HG02798 (cell line): ENCODE data around the gene NOS2.
"Not testable (repeated sequence)": the region's sequence is repeated elsewhere in the genome, so short reads cannot be mapped to it uniquely, and the experiment has no call there.

ENCODE experiments used
- ATAC-seq: cut with Tn5 transposase; IDR thresholded peaks from one replicate; pipeline ENCODE4 v1.9.1; 2021; ENCODE audit warnings: mild to moderate bottlenecking; ENCODE audit not compliant: unreplicated experiment, poor library complexity

NOS2 gene

DNA sequence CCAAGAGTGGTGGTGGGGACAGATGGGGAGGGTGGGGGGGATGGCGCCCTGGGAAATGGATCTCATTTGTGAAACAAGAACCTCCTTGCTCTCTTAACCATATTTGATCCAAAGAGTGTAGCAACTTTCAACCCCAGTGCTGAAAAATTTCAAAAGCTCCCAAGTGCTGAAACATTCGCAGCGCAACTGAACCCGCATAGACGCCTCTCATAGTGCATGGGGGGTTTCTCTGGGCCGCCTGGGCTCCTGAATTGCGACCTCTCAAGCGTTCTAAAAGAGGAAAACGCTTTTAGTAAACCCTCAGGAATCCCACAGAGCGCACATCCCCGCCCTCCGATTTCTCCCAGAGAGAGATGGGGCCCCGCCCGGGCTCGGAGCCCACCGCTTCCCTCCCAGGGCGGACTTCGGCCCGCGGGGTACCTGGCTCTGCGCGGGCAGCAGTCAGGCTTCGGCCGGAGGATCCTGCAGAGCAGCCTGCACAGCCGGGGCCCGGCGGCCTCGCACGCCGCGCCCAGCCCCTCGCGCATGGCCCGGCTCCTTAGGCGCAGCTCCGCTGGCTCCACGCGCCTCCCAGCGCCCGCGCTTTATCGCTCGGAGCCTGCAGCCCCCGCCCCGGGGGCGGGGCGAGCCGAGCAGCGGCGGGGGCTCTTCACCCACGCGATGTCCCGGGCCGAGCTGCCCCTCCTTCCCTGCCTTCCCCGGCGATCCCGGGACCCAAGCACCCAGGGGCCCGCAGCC, 7.0 kb downstream of the NOS2 start:
- no peak for ATAC-seq

DNA sequence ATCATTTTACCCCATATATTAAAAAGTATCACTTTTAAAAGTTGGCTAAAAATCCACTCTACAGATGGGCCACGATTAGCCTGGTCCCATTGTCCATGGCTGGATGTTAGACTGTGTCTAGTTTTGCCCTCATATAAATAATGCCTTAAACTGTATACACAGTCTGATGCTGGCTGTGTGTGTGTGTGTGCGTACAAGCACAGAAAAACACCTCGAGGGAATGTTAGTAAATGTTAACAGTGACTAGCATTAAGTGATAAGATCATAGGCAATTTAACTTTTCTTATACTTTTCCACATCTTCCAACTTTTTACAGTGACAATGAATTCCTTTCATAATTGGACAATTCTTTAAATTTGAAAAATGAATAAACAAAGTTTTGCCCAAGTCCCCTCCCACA, 8.2 kb downstream of the NOS2 start:
- ATAC-seq = no peak

DNA sequence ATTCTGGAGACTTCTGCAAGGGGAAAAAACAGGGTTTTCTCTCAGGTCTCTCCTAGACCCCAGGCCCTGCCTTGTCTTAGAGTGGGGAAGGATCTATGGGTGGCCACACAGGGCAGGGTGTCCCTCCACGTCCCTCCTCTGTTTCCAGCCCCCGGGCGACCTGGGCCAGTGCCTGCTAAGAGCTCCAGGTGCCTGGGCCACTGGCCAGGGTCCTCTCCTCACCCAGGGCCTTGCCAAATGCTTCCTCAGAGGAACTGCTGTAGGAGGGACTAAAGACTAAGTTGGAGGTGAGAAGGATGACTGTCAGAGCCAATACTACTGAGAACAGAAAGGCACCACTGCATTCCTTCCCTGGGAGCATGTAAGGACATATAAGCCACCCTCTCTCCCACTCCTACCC, 11.4 kb downstream of the NOS2 start:
- no peak for ATAC-seq

DNA sequence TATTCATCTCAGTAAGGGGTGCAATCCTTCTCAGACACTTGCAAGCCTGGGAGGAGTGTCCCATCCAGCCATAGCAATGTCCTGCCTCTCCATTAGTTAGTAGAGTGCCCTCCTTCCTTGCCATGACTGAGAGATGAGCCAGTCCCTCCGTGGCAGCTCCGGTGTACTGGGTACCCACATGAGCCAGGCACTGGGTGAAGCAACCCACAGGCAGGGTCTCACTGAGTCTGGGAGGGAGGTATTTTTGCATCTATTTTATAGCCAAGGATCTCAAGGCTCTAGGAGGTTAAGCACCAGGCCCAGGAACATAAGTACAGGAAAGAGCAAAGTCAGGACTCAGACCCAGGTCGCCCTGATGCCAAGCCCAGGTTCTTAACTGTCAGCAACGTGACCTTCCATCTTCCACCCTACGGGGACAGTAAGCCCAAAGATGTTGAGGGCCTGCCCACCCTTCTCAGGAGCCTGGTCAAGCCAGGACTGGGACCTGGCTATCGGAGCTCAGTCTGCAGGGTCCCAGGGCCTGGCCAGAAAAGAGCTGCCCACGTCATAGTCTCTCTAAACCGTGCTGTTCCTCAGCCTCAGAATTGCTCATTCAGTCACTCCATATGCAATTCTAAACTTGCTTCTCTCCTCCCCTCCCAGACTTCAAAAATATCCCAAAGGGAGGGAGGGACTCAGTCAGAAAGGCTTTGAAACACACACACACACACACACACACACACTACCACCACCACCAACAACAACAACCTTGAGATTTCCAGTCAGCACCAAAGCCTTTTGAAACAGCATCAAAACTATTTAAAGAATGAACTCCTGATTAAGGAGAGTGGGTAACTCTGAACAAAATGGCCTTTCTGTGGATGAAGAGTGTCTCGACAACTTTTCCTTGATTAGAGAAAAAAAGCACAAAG, 16.6 kb downstream of the NOS2 start:
- ATAC-seq = no peak

DNA sequence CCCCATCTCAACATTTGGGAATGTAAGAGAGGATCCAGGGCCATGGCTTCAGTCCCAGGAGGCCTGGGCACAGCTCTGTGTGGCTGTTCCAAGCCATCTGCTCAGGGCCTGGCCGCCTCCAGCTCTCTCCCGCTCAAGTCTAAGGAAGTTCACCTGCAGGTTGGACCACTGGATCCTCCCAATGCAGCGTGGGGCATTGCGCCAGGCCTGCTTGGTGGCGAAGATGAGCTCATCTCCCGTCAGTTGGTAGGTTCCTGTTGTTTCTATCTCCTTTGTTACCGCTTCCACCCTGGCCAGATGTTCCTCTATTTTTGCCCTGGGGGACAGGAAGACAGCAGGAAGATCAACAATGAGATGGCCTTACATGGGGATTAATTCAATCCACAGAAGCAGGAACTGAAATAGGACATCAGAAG, 17.5 kb downstream of the NOS2 start:
- ATAC-seq = no peak

DNA sequence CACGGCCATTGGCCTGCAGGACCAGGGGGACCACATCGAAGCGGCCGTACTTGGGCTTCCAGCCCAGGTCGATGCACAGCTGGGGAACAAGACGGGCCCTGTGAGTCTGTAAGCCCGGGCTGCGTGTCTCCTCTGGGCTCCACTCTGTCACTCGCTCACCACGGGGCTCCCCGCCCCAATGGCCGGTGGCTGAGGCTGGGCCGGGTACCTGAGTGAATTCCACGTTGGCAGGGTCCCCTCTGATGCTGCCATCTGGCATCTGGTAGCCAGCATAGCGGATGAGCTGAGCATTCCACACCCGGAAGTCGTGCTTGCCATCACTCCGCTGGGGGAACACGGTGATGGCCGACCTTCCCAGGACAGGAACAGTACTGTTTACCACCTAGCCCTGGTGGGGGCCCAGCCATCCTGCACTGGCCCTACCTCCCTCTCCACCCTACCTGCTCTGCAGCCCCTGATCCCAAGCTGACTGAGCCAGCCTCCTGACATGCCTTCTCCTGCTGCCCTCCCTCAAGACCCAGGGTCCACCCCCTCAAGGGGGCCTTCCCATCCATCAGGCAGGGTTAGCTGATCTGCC, 19.4 kb downstream of the NOS2 start:
- no peak for ATAC-seq

DNA sequence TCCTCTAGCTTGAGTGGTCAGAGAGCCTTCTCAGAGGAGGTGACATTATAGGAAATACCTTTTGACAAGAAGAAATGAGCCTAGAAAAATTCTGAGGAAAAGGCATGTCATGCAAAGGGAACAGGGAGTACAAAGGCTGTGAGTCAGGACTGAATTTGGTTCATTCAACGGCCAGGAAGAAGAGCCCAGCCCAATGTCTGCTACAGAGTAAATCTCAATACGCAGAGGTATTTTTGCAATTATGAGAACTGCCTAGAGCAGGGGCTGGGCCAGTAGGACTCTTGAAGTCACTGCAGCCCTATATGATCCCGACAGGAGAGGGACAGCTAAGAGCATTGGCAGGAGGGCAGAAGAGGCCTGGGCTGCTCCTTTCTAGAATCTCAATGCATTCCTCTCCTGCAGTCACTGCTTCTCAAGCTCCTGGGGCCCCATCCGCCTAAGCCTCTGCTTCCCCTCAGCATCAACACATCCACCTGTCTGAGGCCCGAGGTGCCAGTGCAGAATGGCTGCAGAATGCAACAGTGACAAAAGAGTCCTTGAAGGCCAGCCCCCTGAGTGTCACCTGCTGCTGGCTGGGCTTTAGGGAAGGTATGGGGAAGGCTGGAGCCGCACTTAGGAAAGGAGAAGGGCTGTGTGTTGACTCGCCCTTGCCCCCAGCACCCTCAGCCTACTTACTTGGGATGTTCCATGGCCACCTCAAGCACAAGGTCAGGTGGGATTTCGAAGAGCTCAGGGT, 20.1 kb downstream of the NOS2 start:
- ATAC-seq = no peak

DNA sequence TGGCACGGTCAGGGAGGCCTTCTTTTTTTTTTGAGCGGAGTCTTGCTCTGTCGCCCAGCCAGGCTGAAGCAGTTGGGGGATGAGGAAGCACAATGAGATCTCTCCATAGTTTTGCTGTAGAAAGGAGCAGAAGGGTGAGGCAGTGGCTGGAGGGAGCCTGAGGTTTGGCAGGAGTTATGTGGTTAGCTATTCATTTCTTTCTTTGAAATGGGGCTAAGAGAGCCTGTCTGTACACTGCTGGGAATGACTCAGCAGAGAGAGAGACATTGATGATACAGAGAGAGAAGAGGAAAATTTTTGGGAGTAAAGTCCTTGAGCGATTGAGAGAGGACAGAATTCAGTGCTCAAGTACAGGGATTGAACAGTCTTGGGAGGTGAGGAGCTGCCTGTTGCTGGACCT, 22.1 kb downstream of the NOS2 start:
- ATAC-seq = no peak

DNA sequence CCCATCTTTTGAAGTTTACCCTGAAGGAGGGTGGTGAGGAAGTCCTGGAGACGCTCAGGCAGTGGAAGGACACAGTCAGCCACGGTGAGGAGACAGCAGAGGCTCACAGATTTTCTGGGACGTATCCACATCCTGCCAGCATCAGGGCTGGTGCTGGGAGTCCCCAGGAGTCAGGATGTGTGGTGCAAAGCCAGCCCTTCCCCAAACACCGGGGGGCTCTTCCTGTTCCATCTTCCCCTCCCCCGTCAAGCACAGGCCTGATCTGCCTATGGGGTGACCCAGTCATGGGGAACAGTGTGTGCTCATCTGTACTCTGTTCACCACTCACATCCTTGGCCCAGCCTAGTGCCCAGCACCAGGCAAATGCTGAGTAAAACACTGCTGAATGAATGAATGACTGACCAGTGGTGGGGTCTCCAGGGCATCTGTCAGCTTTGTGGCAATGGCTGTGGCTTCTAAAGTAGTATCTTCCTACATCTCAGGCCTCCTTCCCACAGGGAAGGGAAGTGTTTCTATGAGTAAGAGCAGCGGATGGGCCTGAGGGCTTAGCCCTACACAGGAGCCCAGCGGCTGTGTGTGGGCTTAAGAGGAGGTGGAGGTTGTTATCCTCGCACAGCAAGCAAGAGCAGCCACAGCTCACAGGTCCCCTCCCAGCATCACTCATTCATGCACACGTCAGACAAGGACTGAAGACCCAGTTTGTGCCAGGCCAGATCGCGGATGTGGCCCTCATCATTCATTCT, 23.3 kb downstream of the NOS2 start:
- ATAC-seq = no peak

DNA sequence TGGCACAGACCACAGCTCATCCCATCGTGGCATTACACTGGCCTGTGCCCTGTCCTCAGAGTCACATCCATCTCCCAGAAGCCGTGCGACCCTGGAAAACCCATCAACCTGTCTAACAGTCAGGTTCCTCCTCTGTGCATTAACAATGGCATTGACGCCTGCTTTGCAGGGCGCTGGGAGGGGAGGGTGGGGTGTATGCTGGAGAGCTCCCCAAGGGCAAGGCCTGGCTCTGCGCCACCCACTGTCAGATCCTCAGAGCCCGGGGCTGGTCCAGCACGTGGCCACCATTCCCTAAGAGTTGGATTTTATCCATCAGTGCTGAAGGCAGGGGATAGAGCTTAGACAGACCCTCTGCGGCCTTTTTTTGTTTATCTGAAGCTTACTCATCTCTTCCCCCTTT, 28.7 kb downstream of the NOS2 start:
- no peak for ATAC-seq

DNA sequence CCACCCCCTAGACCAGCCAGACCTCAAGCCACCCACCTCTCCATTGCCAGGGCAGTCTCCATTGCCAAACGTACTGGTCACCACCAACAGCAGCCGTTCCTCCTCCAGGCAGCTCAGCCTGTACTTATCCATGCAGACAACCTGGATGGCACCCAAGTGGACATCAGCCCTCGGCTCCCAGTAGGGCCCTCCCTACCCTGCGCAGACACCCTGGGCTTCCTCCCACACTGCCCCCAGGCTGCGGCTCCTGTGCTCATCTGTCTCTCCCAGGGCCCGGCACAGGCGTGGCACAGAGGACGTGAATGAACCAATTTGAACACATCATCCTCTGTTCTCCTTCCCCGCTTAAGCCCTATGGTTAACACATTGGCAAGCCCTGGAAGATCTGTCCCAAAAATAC, 29.5 kb downstream of the NOS2 start:
- ATAC-seq = no peak

DNA sequence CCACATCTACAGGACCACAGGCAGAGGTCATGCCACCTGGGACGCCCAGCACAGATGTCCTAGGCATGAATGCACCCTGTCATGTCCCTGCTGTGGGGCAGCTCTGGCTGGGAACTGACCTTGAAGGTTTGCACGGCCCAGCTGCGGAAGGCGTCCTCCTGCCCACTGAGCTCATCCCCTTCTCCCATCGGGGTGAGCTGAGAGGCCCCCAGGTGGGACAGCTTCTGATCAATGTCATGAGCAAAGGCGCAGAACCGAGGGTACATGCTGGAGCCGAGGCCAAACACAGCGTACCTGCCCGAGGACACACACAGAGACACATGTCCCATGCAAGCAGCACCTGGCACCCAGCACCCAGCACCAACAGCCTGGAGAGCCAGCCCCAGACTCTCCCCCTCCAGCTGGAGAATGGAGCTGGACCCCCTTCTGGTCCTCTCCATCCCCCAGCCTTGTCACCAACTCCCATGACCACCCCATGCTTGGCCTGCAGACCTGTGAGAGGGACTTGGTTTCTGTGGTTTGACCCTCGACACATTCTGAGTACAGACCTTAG, 31.4 kb downstream of the NOS2 start:
- no peak for ATAC-seq

DNA sequence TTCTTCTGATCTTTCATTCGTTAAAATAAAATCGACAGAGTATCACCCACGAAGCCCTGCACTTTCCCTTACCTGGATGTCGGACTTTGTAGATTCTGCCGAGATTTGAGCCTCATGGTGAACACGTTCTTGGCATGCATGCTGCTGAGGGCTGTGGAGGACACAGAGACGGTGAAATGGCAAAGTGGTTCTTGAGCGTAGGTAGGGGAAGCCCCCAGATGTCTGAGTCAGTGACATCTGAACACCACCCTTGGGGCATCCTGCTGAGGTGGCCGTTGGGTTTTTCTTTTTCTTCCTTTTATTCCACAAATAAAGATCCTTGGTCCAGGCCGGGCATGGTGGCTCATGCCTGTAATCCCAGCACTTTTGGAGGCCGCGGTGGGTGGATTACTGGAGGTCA, 33.9 kb downstream of the NOS2 start:
- no peak for ATAC-seq

DNA sequence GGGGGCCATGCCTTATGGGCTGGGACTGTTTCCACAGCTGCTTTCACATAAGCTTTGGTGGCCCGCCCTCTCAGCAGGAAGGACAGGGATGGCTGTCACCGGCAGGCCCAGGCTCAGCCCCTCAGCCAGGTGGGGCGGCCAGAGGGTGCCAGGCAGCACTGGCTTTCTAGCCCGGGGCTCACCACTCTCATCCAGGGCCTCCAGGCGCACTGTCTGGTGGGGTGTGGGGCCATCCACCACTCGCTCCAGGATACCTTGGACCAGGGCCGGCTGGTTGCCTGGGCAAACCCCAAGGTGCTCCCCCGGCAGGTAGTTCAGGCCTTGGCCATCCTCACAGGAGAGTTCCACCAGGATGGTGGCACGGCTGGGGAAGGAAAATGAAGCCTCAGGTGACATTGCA, 35.0 kb downstream of the NOS2 start:
- ATAC-seq = no peak

DNA sequence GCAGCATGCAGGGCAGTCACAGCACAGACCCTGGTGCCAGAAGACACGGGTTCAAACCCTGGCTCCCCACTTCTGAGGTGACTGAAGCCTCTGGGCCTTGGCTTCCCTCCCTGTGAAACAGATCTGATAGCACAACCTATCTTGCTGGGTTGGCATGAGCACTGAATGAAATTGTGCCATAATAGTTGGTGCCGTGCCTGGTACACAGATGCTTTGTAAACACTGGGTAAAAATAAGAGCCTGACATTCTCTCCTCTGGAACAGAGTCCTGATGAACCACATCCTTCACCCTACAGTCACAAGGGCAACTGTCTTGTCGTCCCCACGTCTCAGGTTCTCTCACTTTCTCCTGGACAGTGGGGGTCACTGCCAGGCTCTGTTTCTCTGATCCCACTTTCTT, 35.7 kb downstream of the NOS2 start:
- ATAC-seq = no peak

DNA sequence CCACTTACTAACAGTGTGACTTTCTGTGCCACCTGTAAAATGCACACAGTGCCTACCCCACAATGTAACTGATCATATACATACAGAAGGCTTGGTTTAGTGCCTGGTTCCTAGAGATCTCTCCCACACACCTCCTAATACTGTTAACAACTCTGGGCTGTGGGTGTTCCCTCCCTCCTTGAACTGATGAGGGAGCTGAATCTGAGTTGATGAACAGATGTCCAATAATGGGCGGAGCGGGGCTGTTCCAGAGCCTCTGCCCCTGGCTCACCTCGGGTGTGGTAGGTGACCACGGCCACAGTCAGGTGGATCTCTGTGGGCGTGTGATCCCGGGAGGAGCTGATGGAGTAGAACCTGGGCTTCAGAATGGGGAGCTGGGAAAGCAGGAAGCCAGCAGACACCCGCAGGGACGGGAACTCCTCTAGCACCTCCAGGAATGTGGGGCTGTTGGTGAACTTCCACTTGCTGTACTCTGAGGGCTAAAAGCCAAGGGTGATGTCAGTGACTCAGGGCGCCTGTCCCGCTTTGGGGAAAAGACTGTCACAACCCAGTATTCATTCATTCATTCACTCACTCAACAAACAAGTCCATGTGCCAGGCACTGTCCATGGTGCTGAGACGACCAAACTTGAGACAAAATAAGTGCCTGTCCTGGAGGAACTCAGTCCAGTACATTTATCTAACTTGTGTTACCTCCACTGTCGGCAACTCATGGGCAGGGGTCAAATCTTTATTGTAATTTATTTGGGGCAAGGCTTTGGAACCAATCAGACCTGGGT, 37.6 kb downstream of the NOS2 start:
- no peak for ATAC-seq

DNA sequence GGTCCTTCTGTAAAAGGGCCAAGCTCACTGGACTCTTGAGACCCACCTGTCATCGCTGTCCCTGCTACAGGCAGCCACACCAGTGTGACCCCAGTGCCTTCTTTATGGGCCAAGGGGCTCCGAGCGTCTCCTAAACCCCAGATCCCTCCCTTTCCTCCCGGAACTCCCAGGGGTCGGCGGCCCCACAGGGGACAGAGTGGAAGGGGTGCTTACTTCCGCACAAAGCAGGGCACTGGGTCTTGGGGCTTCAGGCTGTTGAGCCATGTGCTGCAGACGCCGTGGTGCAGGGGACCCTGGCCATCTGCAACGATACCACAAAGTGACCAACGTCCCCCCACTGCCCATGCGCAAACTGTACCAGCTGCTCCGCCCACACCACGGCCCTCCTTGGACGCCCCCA, 39.4 kb downstream of the NOS2 start:
- not testable (repeated sequence) for ATAC-seq

DNA sequence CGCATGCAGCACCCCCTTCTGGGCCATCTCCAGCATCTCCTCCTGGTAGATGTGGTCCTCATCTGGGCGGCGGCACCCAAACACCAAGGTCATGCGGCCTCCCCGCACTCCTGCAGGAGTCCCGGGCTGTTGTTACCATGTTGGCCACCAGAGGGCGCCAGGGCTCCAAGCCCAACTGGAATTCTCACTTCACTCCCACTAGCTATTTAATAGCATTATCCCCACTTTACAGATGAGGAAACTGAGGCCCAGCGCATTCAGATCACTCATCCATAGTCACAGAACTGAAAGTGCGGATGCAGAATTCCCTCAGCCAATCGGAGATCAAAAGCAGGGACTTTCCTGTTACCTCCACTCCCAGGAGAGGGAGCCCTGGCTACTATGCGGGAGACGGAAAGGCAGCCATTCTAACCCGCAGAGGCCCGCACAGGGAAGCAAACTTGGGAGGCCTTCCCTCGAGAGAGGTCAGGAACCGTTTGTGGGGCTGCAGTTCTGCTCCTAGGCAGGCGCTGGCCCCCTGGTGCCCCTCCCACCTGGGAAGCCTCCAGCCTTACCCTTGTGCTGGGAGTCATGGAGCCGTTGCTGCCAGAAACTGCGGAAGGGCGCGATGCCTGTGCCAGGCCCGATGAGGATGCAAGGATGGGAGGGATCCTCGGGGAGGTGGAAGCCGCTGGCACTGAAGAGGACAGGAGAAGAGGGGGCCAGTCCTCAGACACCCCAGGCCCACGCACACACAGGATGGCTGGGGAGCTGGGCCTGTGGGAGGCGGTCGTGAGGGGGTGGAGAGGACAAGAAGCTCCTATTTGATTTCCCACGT, 40.1 kb downstream of the NOS2 start:
- ATAC-seq = peak; percentile 37
